Stimulated activated CD8-positive, alpha-beta memory T cell treated with anti-CD3 and anti-CD28 coated beads, Interleukin-12 subunit alpha, Interleukin-12 subunit beta, amount 100 ng/mL, for 24 hours (primary cell): ENCODE results near the gene CABCOCO1.

Experiments used
- DNase-seq: peaks from one replicate; pipeline ENCODE4 v3.0.0-alpha.2; 2020; ENCODE audit errors: extremely low read depth

CABCOCO1 gene

GRCh38 chr10:61754587-61755550 lies 92.1 kb downstream of the CABCOCO1 start:
- DNase-seq, result no peak

GRCh38 chr10:61757001-61757400 lies 94.3 kb downstream of the CABCOCO1 start:
- DNase-seq, result no peak

- DNase-seq, result no peak
Observed at GRCh38 chr10:61757525-61758397, 95.0 kb downstream of the CABCOCO1 start.

GRCh38 chr10:61758433-61758832 lies 95.7 kb downstream of the CABCOCO1 start:
- DNase-seq, result no peak

GRCh38 chr10:61759751-61760150 lies 97.0 kb downstream of the CABCOCO1 start:
- DNase-seq, result no peak

GRCh38 chr10:61760943-61761824 lies 98.5 kb downstream of the CABCOCO1 start:
- DNase-seq, result no peak

GRCh38 chr10:61761825-61762217 lies 99.1 kb downstream of the CABCOCO1 start:
- DNase-seq, result no peak

- DNase-seq, result no peak
Observed at GRCh38 chr10:61763778-61764177, 101.0 kb downstream of the CABCOCO1 start.

GRCh38 chr10:61764486-61764885 lies 101.8 kb downstream of the CABCOCO1 start:
- no peak for DNase-seq

GRCh38 chr10:61765176-61766087 lies 102.7 kb downstream of the CABCOCO1 start:
- no peak for DNase-seq

GRCh38 chr10:61766927-61767326 lies 104.2 kb downstream of the CABCOCO1 start:
- DNase-seq, result no peak

- no peak for DNase-seq
Observed at GRCh38 chr10:61774031-61774430, 111.3 kb downstream of the CABCOCO1 start.

GRCh38 chr10:61775111-61775510 lies 112.4 kb downstream of the CABCOCO1 start:
- DNase-seq, result no peak

- no peak for DNase-seq
Observed at GRCh38 chr10:61776615-61777266, 114.0 kb downstream of the CABCOCO1 start.

GRCh38 chr10:61778137-61778536 lies 115.4 kb downstream of the CABCOCO1 start:
- DNase-seq, result no peak

GRCh38 chr10:61779276-61779675 lies 116.5 kb downstream of the CABCOCO1 start:
- DNase-seq, result no peak

- no peak for DNase-seq
Observed at GRCh38 chr10:61779950-61780659, 117.4 kb downstream of the CABCOCO1 start.

GRCh38 chr10:61780732-61781131 lies 118.0 kb downstream of the CABCOCO1 start:
- no peak for DNase-seq

GRCh38 chr10:61781969-61782403 lies 119.3 kb downstream of the CABCOCO1 start:
- DNase-seq, result no peak
